IMR-90 (cell line): Measurements from ENCODE around the gene EIF1AX.

Experiments used
- BHLHE40 ChIP-seq: fragments of 150-350 bp; IDR thresholded peaks from 2 replicates; pipeline ENCODE4 v1.6.1; 2016; ENCODE audit warnings: mild to moderate bottlenecking, low read depth, low read length
- CTCF ChIP-seq: conservative IDR thresholded peaks from 2 replicates; pipeline ENCODE4 v1.5.1; 2012; ENCODE audit warnings: mild to moderate bottlenecking, low read depth, low read length, improper control_type of control experiment
- FOS ChIP-seq: fragments of 150-350 bp; IDR thresholded peaks from 2 replicates; pipeline ENCODE4 v1.6.1; 2016; ENCODE audit warnings: low read depth, low read length
- MAFK ChIP-seq: IDR thresholded peaks from 2 replicates; pipeline ENCODE4 v1.6.1; 2012; ENCODE audit warnings: low read depth, low read length, improper control_type of control experiment
- POLR2A ChIP-seq: IDR thresholded peaks from 2 replicates; pipeline ENCODE4 v1.6.1; 2012; ENCODE audit warnings: mild to moderate bottlenecking, low read depth, low read length
- RAD21 ChIP-seq: IDR thresholded peaks from 2 replicates; pipeline ENCODE4 v1.6.1; 2012; ENCODE audit warnings: low read length, improper control_type of control experiment
- SMC3 ChIP-seq: fragments of 150-350 bp; IDR thresholded peaks from 2 replicates; pipeline ENCODE4 v1.6.1; 2016; ENCODE audit warnings: low read depth, mild to moderate bottlenecking, antibody characterized with exemption, low read length, moderate library complexity

- TF ChIP-seq CTCF = no peak
- no peak for TF ChIP-seq SMC3
- TF ChIP-seq POLR2A = no peak
- TF ChIP-seq FOS = no peak
- no peak for TF ChIP-seq MAFK
- TF ChIP-seq BHLHE40 = no peak
- no peak for TF ChIP-seq RAD21
Observed at GRCh38 chrX:20091499-20091898, 50.1 kb downstream of the EIF1AX start.
